Endothelial cell of umbilical vein (primary cell): ENCODE data around the gene EIF3K. TPM values are rescaled to one million over a fixed set of nuclear protein-coding genes. Genes with fewer than 3 reads are reported as not detected.

ENCODE experiments used
- BruUV-seq: library from RNA; stranded (reverse); fragments of 400-500 nt; replicated peaks from 2 replicates; lab custom pipeline; 2021; lab: Mats Ljungman, UMichigan
- CTCF ChIA-PET: fragments of 300-600, 350-600 bp; sonication (Branson Sonifier 250); formaldehyde crosslinking; loops from one replicate; lab custom pipeline; 2021; ENCODE audit warnings: antibody characterized with exemption, inconsistent platforms; lab: Charles Lee
- POLR2A ChIA-PET: fragments of 300-600, 350-600 bp; sonication (Branson Sonifier 250); formaldehyde crosslinking; loops from one replicate; lab custom pipeline; 2021; ENCODE audit warnings: antibody characterized with exemption, inconsistent platforms; lab: Charles Lee
- DNase-seq: peaks from one replicate; pipeline ENCODE4 v3.0.0-alpha.2; 2011; ENCODE audit warnings: low read depth, low spot score
- FAIRE-seq: peaks from 2 replicates; lab custom pipeline; 2011; peaks lifted over from hg19 to GRCh38; lab: Jason Lieb, UNC
- H2AFZ ChIP-seq: 2 replicates; pipeline ENCODE4 v1.6.0; 2012; ENCODE audit warnings: low read depth, low read length, control low read depth, inconsistent platforms
- H3K27ac ChIP-seq: 2 replicates; pipeline ENCODE4 v1.5.1; 2011; ENCODE audit warnings: low read depth, mild to moderate bottlenecking, control low read depth, low read length, moderate library complexity; ENCODE audit not compliant: insufficient read depth
- H3K27me3 ChIP-seq, 2 experiments: 2 replicates each; pipeline versions ENCODE4 v1.6.0 to v1.6.1; 2011; ENCODE audit warnings: low read length in 2 of 2, mixed read lengths in 1 of 2; ENCODE audit not compliant: control insufficient read depth in 2 of 2, insufficient read depth in 2 of 2
- H3K36me3 ChIP-seq, 2 experiments: 2 replicates in 1 of 2; 3 replicates in 1 of 2; pipeline ENCODE4 v1.5.1; 2011; ENCODE audit warnings: low read length in 2 of 2, mild to moderate bottlenecking in 1 of 2, moderate library complexity in 1 of 2; ENCODE audit not compliant: control insufficient read depth in 2 of 2, insufficient read depth in 2 of 2; ENCODE audit errors: extremely low read depth in 1 of 2
- H3K4me1 ChIP-seq: 3 replicates; pipeline ENCODE4 v1.5.1; 2011; ENCODE audit warnings: mild to moderate bottlenecking, low read length; ENCODE audit not compliant: control insufficient read depth, insufficient read depth; ENCODE audit errors: extremely low read depth
- H3K4me2 ChIP-seq: 2 replicates; pipeline ENCODE4 v1.6.1; 2011; ENCODE audit warnings: low read length, control low read depth, mixed read lengths; ENCODE audit not compliant: insufficient read depth
- H3K4me3 ChIP-seq, 3 experiments: fragments of 200-600 bp in 1 of 3; sonication (generic), shearing (Covaris generic) in 1 of 3; replicated peaks in 1 of 3; 2 replicates each; pipeline ENCODE4 v1.5.1; 2011 to 2016; ENCODE audit warnings: control low read depth in 3 of 3, low read length in 3 of 3, mild to moderate bottlenecking in 2 of 3, inconsistent platforms in 1 of 3, low read depth in 1 of 3, moderate library complexity in 1 of 3; ENCODE audit not compliant: insufficient read depth in 1 of 3
- H3K79me2 ChIP-seq: 2 replicates; pipeline ENCODE4 v1.6.0; 2012; ENCODE audit warnings: low read length, inconsistent platforms; ENCODE audit not compliant: control insufficient read depth, insufficient read depth
- H3K9ac ChIP-seq: replicated peaks from 2 replicates; pipeline ENCODE3; 2011; ENCODE audit warnings: low read length, control low read depth; ENCODE audit not compliant: insufficient read depth; ENCODE audit errors: extremely low read depth
- H3K9me1 ChIP-seq: replicated peaks from 3 replicates; pipeline ENCODE4 v1.6.0; 2011; ENCODE audit warnings: mild to moderate bottlenecking, low read length; ENCODE audit not compliant: control insufficient read depth, insufficient read depth; ENCODE audit errors: extremely low read depth
- H3K9me3 ChIP-seq: replicated peaks from 2 replicates; pipeline ENCODE4 v1.5.1; 2012; ENCODE audit warnings: low read length, inconsistent platforms; ENCODE audit not compliant: control insufficient read depth, insufficient read depth
- H4K20me1 ChIP-seq: replicated peaks from 2 replicates; pipeline ENCODE3; 2011; ENCODE audit warnings: mild to moderate bottlenecking, low read length; ENCODE audit not compliant: control insufficient read depth, insufficient read depth; ENCODE audit errors: extremely low read depth
- CTCF ChIP-seq, 2 donors: IDR thresholded peaks; 1 replicate in 1 of 2; 2 replicates in 1 of 2; pipeline ENCODE4 v1.5.1; 2011; ENCODE audit warnings: low read length in 2 of 2, mild to moderate bottlenecking in 2 of 2, moderate library complexity in 2 of 2, control low read depth in 1 of 2, inconsistent platforms in 1 of 2, low read depth in 1 of 2; ENCODE audit not compliant: insufficient read depth in 1 of 2; ENCODE audit errors: extremely low read depth in 1 of 2
- EZH2 ChIP-seq: IDR thresholded peaks from 2 replicates; pipeline ENCODE4 v1.6.1; 2012; ENCODE audit warnings: borderline replicate concordance, low read depth, mild to moderate bottlenecking, moderate library complexity, low read length, inconsistent platforms; ENCODE audit not compliant: severe bottlenecking
- FOS ChIP-seq: IDR thresholded peaks from 2 replicates; pipeline ENCODE4 v1.6.1; 2011; ENCODE audit warnings: mild to moderate bottlenecking, low read length, moderate library complexity, borderline replicate concordance; ENCODE audit not compliant: insufficient read depth
- GATA2 ChIP-seq: IDR thresholded peaks from 2 replicates; pipeline ENCODE4 v1.7.0; 2011; ENCODE audit warnings: low read depth, mild to moderate bottlenecking, moderate library complexity, mixed read lengths, low read length; ENCODE audit not compliant: insufficient read length, insufficient read depth
- JUN ChIP-seq: IDR thresholded peaks from 2 replicates; pipeline ENCODE4 v1.6.1; 2011; ENCODE audit warnings: borderline replicate concordance, low read depth; ENCODE audit not compliant: insufficient read length, insufficient read depth
- MAX ChIP-seq: IDR thresholded peaks from 2 replicates; pipeline ENCODE4 v1.6.1; 2011; ENCODE audit not compliant: insufficient read depth, insufficient read length
- MYC ChIP-seq: IDR thresholded peaks from one replicate; pipeline ENCODE4 v1.6.1; 2011; ENCODE audit warnings: mild to moderate bottlenecking, low read depth, low read length
- POLR2A ChIP-seq: IDR thresholded peaks from 2 replicates; pipeline ENCODE4 v1.6.1; 2012; ENCODE audit warnings: low read depth, mild to moderate bottlenecking, control low read depth, low read length
- POLR2AphosphoS5 ChIP-seq: IDR thresholded peaks from 2 replicates; pipeline ENCODE4 v1.6.1; 2012; ENCODE audit warnings: low read depth, mild to moderate bottlenecking, control low read depth, low read length, moderate library complexity; ENCODE audit not compliant: insufficient read depth
- dilution Hi-C: fragments of 300-500 bp; cut with MboI; formaldehyde crosslinking; loops from one replicate; pipeline ENCODE4 v1.15.0; 2019; ENCODE audit warnings: low sequenced_read_pairs; ENCODE audit not compliant: extremely low pct_ligation_motif_present
- intact Hi-C: fragments of 100-400 bp; cut with micrococcal nuclease; formaldehyde crosslinking; loops from one replicate; pipeline ENCODE4 v1.10.0; 2022
- polyA plus RNA-seq, 4 experiments: library from polyadenylated mRNA; depleted of rRNA in 3 of 4; stranded (reverse) in 3 of 4; unstranded in 1 of 4; fragments of >200 nt; gene quantifications; 2 replicates each; pipeline versions ENCODE4 v1.2.1 to v1.2.3, GENCODE V29; 2011 to 2012; ENCODE audit warnings: missing spikeins in 1 of 4
- total RNA-seq: library from RNA; stranded (reverse); gene quantifications from 2 replicates; pipeline ENCODE4 v1.2.3, GENCODE V29; 2021

The EIF3K gene
- total and polyA plus RNA-seq, 2 donors (not counting 3 experiments of a cell fraction or from before 2014, with no cell fraction given) = 267 to 584 TPM

- Histone ChIP-seq H3K9ac (no peak overlapping the region), H3K36me3 (no peaks in the 10 kb centered on the region), H3K4me3 (no peak overlapping the region), H4K20me1 (no peaks in the 10 kb centered on the region), H3K27me3 (no peaks in the 10 kb centered on the region), H3K4me2 (no peak overlapping the region), H3K79me2 (no peaks in the 10 kb centered on the region), H3K9me1 (no peaks in the 10 kb centered on the region), H3K27ac (no peak overlapping the region), H3K4me1 (no peaks in the 10 kb centered on the region), H2AFZ (peak overlapping the region; percentile 64), H3K9me3 (no peaks in the 10 kb centered on the region)
- dilution Hi-C loops = no loop called here
- BruUV-seq = no TSS peak
- DNase-seq = peak; percentile 15
- intact Hi-C loops = no loop called here
- no peak for FAIRE-seq
- ChIA-PET CTCF (interaction anchor here (0.8 kb wide), 1 partner anchor 15 kb away, joined by 4 read pairs; no protein-coding TSS in a partner anchor), POLR2A (interaction anchor here (0.6 kb wide), 1 partner anchor 742 kb away, joined by 8 read pairs; no protein-coding TSS in a partner anchor)
- TF ChIP-seq POLR2AphosphoS5 (no peak), GATA2 (no peak), MYC (no peak), MAX (no peak), JUN (no peak), CTCF (IDR thresholded peaks at IDR 0.05; ENCODE audit: extremely low read depth in 1 of 2, insufficient read depth in 1 of 2, low read depth in 1 of 2, low read length in 2 of 2) (no peak), EZH2 (no peak), POLR2A (no peak), FOS (no peak)
Measured at GRCh38 chr19:38596057-38596981, 22.7 kb upstream of the EIF3K start.
